GM18519 (cell line): ENCODE data around the gene IL12A.

Experiments
- ATAC-seq: cut with Tn5 transposase; IDR thresholded peaks from one replicate; pipeline ENCODE4 v1.9.1; 2021; ENCODE audit warnings: mild to moderate bottlenecking, moderate library complexity; ENCODE audit not compliant: unreplicated experiment, low FRiP score

IL12A gene

DNA sequence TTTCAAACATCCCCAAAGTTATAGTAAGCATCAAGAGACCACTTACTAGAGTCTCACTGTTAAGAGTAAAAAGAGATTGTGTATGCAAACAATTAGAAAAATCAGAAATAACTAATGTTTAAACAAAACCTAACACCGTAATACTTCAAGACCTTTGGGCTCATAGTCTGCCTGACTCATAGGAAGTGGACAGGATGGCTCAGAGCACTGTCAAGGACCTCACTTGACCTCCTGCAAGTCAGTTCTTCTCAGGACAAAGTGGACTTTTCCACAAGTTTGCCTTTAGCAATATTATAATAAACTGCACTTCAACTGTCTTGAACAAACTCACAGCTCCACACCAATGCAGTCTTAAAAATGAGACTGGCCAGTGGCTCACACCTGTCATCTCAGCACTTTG, 34.8 kb downstream of the IL12A start:
- ATAC-seq = no peak

DNA sequence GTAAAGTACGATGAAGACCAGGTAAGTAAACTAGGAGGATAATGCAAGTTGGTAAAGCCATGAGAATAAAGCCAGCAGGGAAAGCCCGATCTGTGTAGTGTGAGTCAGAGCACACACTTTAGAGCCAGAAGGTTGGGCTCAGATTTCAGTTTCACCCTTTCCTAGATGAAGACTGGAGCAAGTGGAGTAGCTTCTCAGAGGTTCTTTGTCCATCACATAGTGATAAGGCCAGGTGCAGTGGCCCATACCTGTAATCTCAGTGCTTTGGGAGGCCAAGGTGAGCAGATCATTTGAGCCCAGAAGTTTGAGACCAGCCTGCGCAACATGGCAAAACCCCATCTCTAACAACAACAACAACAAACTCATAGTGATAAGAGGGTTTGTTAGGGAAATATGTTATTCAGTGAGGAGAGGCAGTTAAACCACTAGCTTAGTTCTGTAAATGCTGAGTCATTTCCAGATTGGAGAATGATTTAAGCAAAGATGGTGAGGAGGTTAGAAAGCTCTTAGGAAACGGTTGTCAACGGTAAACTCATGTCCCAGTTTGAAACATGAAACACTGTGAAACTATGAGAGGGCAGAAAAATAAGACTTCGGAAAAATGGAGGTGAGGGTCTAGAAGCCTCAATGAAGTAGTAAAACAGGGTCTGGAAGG, 39.0 kb downstream of the IL12A start:
- peak; percentile 91 for ATAC-seq

GRCh38 chr3:160035757-160036156, 47.1 kb downstream of the IL12A start:
- no peak for ATAC-seq

- ATAC-seq = no peak
Observed at GRCh38 chr3:160038862-160039562, 50.4 kb downstream of the IL12A start.

GRCh38 chr3:160040181-160040580, 51.5 kb downstream of the IL12A start:
- ATAC-seq = no peak

DNA sequence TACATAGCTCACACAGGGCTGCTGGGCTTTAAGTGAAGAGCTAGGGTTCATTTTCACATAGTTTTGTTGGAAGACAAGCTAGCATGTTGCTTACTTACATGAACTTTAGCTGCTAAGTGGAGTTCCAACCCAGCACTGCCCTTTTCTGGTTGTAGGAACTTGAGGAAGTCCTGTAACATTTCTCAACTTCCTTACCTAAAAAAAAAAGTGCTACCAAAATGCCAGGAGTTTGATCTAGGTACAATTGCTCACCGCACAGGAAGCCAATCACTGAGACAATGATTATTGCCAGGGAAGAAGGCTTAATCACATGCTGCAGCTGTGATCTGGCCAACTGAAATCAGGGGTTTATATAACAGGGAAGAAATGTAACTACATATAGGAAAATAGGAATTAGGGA, 52.8 kb downstream of the IL12A start:
- no peak for ATAC-seq

DNA sequence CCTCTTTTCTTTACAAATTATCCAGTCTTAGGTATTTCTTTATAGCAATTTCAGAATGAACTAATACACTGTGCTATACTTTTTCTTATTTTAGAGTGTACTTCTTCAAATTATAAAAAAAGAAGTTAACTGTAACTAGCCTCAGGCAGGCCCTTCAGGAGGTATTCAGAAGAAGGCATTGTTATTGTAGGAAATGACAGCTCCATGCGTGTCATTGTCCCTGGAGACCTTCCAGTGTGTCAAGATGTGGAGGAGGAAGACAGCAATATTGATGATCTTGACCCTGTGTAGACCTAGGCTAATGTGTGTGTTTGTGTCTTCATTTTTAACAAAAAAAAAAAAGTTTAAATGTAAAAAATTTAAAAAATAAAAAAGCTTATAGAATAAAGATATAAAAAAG, 55.5 kb downstream of the IL12A start:
- no peak for ATAC-seq
